NCI-H460 (cell line): ENCODE data around the gene LYST. TPM values are rescaled to one million over a fixed set of nuclear protein-coding genes. Genes with fewer than 3 reads are reported as not detected.

Source experiments
- DNase-seq: peaks from one replicate; pipeline ENCODE4 v3.0.0-alpha.2; 2016; ENCODE audit warnings: low read depth; ENCODE audit errors: extremely low read depth
- total RNA-seq: library from RNA; depleted of rRNA; stranded (reverse); fragments of >200 nt; shearing (Covaris generic); gene quantifications from 2 replicates; pipeline ENCODE4 v1.2.3, GENCODE V29; 2014

Gene LYST
- total RNA-seq, 1 experiment from 2014 or later = 8.7 TPM

DNA sequence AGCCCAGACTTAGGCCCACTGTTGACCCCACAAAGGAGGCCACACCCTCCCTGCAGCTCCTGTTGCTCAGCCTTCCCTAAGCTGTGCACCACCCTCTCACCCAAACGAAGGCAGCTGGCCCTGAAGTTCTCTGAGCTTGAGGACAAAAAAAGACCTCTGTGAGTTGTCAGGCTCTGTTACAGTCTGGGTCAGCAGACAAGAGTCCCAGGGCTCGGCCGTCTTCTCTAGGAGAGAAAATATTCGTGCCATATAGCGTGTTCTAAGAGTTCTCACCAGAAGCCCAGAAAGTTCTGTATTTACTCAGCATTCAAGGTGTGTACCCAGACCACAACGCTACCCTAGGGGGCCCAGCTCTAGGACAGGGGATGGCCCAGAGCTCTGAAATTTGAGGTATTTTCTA is 25.5 kb upstream of the LYST start:
- no peak for DNase-seq

DNA sequence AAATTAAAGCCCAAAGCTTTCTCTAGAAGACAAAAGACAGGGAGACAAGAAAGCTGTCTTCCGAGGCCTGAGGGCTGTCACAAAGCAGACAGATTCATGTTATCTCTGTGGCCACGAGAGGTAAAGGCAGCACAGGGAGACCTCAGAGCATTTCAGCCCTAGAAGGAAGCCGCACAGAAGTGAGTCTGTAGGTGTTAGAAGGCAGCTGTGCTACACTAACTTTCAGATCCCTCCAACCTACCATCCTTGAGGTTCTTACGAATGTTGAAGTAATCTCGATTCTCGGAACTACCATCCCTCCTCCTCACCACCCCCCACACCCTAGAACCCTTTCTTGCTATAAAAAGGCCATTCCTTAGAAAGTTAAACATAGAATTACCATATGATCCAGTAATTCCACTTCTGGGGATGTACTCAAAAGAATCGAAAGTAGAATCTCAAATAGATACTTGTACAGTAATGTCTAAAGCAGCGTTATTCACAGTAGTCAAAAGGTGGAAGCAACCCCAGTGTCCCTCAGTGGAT is 21.5 kb upstream of the LYST start:
- no peak for DNase-seq

DNA sequence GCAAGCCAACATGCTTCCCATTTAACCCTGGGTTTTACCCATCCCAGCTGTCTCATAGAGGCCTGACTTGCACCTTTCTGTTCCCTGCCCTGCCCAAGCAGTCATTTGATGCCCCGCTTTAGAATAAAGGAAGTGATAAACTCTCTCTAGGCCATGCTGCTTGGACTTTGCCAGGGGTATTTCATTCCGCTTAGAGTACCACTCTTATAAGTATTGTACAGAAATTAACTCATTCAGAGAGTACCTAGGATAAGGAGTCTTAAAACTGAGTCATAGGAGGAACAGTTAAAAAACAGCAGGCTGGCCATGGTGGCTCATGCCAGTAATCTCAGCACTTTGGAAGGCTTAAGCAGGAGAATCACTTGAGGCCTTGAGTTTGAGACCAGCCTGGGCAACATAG is 21.0 kb upstream of the LYST start:
- no peak for DNase-seq

DNA sequence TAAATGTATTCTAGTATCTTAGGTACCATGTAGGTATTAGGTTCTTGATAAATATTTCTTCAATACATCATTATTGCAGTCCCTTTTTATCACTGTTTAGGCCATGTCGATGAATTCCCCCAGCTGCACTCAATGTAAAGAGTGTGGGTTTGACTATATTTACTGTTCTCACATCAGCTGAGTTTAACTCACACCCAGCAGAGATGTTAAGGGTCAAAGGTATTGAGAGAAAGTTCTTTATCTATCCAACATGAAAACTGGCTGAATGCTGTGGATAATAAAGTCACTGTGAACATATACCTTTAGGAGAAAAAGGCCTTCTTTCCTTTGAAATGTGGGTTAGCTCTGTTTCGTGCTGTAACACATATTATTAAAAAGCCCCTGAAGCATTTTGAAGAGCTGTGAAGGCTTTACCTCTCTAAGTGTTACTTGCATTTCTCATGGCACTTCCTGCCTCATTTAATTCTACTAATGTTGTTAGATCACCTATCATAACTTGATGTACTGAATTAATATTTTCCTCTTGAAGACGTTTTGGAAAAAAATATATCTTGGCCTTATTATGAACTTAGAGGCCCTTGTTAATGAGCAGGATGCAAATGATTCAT is 19.1 kb upstream of the LYST start:
- no peak for DNase-seq

DNA sequence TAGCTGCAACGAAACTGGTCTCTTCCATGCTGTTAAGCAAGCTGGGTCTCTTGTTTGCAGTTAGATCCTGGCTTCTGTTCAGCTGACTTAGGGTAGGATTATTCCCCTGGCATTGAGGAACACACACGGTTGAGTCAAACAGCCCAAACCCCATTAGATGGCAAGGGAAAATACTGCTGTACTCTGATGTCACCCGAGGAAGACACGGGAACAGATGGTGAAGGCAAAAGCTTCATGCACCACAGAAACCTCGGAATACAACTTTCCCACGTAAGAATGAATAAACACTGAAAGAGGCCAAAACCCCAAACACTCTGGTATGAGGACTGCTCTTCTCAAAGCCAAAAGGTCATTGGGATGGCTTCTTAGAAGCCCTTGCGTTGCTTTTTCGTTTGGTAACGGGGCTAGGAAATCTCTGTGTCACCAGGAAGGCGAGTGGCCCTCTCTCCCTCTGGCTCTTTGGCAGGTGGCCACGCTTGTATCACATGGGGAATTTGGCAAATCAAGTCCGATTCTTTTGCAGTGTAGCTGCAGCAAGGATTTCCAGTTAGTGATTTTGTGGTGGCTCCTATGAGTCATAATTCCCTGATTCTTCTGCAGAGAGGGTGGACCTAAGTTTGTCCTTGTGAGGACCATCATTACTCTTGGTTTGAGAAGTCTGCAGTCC is 16.7 kb upstream of the LYST start:
- DNase-seq = no peak

DNA sequence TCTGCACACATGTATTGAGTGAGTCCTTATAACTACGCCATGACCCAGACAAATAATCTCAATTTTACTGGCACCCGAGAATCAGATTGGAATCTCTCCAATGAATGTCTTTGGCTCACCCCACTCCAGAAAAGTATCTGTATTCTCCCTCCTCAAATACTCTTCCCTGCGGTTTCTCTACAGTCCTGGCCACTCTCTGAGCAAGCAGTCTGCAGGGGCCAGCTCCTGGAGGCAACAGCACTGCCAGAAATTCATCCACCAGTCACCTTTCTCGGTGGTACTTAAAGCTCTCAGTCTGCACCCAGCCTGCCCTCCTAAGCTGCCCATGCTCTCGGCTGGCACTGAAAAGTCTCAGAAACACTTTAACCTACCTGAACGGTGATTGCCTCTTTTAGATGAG is 16.1 kb upstream of the LYST start:
- DNase-seq = no peak

DNA sequence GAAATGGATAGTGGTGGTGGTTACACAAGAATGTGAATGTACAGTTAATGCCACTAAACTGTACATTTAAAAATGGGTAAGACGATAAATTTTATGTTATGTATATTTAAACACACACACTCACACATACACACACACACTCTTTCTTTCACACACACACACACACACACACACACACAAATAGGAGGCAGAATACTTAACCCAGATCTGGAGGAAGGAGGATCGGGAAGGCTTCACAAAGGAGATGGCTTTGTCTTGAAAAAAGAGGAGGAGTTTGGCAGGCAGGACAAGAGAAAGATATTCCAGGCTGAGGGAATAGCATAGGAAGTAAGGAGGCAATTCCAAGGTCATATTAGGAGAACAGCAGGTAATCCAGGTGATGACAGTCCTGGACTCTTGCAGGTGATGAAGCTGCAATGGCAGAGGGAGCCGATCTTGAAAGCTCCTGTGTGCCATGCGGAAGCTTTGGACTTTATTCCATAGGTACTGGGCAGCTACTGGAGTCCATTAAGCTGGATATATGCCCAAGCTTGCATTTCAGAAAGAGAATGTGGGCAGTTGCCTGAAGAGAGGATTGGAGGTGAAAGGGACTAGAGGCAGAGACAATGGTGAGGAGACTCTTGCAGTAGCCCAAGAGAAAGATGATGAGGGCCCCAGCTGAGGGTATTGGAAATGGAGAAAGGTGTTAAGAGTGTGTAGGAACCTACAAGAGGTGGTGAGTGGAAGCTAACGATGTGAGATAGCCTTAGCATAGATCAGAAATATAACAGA is 15.4 kb upstream of the LYST start:
- no peak for DNase-seq

DNA sequence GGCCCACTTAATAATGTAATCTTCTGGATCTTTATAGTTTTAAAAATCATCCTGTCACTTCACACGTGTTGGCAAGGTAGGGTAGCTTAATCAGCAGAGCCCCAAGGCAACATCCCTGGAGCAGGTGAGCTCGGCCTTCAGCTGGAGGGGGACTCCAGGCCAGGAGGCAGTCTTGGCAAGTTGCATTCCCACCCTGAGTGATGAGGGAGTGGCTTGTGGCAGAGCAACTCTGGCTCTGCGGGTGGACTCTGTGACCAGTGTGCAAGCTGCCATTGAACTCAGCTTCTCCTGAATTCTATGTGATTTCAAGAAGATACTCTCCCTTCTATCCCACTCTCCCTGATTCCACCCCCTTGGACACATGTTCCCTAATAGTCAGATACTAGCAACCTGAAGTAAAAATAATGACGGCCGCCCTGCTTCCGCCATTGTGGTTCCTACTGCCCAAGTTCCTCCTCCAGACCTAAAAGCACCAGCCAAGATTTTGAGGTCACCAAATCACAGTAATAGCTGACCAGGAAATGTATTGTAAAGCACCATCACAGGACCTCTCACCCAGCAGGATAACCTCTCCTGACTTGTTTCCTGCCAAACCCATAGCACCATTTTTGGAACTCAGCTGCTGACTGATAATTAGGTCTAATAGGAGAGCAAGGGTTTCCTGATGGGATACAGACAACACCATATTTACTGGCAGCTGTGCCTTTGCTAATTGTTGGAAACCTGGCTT is 11.5 kb upstream of the LYST start:
- DNase-seq = no peak

DNA sequence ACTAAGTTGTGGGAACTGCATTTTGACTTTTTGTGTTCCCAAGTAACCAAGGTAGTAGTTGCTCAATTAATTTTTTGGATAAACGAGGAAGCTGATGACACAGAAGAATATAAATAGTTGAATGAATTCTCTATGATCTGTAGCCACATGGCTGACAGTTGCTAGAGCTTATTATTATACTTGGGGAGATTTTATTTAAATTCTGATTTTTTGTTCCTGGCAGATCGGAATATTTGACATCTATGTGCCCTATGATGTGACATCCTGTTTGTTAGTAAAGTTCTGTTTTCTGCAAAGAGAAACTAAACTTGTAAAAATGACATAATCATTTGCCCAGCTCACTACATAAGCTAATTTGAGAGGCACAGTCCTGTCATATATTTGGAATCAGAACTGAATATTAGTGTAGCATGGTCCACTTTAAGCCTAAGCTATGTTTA is 9.7 kb upstream of the LYST start:
- no peak for DNase-seq

DNA sequence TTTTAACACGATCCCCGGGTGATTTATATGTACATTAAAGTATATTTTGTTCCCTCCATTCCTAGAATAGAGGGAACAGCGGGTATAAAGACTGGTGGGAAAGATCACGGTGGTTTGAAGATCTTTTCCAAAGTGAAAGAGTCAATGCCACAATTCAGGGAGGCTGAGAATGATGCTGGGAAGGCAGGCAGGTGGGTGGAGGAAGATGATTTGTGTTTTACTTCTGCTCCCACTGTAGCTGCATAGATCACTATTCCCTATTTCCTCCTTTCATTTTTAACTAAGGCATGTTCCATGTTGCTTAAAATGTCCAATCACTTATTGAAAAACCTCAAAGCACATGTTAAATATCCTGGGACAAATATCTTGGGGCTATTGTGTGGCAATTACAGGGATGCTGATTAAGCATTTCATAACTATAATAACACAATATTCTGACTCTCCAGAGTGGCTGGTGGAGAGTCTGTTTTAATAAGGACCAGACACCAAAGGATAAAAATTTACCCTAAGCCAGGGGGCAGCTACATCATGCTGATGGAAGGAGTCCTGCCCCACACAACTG is 8.4 kb upstream of the LYST start:
- DNase-seq = no peak

DNA sequence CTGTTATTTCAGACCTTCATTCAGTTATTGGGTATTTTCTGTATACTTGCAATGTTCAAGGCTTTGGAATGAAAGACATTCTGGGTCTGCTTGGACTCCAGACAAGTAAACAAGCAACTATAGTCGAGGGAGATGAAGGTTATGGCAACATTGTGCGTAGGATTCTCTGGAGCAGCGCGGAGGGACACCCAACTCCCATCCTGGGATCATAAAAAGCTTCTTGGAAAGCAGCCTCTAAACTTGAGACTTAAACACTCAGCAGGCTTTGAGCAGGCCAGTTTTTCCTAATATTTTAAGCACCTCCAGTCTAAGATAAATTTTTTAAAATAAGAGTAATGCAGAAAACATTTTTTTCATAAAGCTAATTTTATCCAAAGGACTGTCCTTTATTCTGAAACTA is 7.6 kb upstream of the LYST start:
- DNase-seq = no peak

DNA sequence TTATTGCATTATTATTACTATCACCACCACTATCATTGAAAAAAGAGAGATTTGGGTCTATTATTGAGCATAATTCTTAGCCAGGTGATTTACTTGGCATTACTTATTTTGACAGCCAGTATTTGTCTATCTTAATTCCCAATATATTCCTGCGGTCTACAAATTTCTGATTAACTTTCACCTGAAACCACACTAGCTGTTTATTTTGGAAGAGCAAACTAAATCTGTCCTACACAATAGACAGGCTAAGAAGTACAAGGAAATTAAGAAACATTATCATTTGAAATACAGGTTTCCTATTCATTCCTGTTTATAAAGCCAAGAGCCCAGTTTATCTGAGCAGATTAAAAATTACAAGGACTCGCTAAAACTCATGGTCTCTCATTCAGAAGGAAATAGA is 6.9 kb upstream of the LYST start:
- DNase-seq = no peak

DNA sequence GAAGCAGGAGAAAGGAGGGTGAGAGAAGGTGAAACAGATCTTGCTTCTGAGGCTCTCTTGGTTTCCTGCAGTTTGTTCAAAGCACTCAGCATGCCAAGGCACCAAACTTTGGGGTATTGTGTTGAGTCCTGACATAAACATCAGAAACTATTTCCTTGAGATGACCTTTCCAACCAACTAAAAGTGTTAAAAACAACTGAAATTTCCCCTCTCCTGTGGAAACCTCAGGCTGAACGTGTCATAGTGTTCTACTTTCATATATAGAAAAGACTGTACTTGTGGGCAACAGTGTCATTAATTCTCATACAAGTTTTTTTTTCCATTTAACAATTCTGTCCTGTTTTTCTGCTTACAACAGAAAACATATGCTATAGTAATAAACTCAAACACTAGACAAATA is 6.3 kb upstream of the LYST start:
- DNase-seq = no peak

DNA sequence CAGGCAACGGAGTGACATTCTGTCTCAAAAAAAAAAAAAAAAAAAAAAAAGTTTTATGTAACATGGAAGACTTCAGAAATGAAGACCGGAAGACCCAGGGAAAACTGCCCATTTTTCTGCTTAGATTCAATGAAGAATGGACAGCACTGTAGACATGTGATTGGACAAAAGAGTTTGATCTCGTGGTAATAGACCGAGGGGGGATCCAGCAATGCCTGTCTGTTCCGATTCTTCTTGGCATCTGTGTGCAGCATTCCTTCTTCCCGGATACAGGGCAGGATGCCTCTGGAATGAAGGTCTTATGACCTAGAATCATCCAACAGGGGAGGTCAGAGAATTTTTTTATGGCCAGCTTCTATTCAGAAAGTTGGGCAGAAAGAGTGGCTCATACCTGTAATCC is 5.6 kb upstream of the LYST start:
- no peak for DNase-seq

DNA sequence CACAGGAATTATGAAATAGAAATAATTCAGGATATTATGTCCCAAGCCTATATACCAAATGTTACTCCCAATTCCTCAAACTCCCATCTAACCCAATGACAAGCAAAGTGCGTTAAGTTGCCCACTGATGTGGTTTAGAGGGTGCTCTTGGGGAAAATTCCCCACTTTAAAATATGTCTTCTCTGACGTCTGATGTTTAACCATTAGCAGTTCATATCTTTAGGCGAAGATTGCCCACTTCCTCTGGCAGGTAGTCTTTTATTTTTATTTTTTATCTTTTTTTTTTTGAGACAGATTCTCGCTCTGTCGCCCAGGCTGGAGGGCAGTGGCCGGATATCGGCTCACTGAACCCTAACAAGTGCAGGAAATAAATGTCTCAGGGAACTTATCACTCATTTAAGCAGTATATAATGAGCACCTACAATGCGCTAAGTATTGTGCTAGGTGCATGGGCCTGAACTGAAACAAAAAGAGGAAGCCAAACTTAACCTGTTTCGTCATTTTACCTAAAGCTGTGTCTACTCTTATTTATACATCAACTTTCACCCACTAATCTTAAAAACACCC is 1.3 kb upstream of the LYST start:
- DNase-seq = no peak

DNA sequence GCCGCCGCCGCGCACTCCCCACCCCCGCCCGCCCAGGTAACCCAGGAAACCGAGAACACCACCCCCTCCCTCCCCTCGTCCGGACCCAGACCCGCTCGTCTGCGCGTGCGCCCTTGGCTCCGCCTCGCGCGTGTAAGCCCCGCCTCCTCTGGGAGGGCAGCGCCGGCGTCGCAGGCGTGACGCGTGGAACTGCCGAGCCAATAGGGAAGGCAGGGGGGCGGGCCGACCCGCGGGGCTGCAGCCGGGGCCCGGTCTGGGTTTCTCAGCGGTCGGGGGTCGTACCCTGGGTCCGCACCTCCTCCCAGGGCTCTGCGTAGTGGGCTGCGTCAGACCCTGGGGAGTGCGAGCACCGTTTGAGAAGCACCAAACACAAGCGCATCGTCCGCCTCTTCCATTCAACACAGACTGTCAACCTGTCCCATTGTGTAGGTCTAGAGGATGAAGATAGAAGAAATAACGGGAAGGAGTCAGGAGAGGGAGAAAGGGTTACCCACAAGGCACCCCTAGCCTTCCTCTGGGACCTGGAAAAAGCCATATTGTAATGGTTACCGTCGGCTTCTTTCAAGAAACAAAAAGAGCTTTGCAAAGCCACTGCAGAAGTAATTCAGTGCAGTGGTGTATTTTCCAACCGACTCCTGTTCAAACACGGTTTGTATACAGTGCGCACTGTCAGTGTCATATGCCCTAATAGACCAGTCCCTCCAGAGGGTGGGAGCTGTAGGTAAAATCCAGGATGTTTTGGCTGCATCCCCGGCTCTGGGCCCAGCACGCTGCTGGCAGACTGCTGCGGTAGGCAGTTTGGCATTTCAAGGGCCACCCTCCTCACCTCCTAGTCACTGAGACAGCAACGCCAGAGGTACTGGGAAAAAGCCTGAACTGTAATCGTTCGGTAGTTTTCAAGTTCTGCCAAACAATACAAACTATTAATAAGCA is 473 bp upstream of the LYST start:
- peak; percentile 96 for DNase-seq

DNA sequence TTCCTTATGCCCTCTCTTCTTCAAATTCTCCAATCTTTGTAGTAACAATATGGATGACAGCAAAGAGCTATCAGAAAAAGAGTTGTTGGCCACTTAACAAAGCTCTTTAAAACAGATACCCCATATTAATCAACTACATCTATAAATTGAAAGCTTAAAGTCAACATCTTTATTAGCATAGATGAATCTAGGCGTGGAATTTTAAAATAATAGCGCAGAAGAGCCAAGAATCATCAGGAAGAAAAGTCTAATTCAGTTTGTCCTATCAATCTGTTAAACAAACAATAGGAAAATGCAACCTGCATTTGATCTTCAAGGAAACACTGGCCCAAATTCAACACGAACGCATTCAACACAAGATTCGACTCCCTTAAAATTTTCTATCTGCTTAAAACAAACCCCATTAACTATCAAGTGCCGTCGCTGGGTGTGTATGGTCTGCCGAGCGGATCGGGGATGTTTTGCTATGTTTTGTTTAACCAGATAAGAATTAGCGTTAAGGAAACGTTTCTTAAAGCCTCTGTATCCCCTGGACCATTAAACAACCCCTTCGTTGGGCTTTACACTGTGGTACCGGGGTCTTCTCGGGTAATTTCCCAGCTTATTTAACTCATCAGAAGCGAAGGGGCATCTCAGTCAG is 1.0 kb downstream of the LYST start:
- no peak for DNase-seq

DNA sequence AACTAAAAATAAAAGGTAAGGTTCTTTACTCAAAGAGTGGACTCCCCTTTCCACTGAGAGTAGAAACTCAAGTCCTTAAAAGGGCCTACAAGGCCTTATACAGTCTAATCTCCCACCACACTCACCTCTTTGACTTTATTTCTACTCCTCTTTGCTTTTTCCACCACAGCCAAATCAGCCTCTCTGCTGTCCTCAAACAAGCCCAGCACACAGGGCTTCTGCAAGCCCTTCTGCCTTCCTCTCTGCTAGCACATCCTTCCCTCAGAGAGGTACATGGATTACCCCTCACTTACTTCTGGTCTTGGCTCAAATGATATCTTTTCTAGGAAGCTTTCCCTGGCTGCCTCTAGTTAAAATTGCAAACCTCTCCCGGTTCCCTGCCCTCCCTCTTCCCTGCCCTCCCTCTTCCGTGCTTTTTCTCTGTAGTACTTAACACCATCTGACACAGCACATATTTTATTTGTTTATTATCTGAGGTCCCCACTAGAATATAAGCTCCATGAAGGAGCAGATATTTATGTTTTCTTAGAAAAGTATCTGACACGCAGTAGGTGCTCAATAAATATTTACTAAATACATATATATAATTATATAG is 1.7 kb downstream of the LYST start:
- no peak for DNase-seq

DNA sequence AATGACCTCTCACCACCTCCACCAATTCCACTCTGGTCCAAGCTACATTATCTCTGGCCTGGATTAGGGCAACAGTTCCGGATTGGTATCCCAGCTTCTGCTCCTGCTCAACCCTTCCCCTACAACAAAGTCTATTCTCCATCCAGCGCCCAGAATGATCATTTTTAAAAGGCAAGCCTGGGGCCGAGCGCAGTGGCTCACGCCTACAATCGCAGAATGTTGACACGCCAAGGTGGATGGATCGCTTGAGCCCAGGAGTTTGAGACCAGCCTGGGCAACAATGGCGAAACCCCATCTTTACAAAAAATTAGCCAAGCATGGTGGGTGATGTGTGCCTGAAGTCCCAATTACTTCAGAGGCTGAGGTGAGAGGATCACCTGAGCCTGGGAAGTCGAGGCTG is 2.2 kb downstream of the LYST start:
- no peak for DNase-seq
